Thyroid gland (tissue), 4 donors: ENCODE results near the gene ALDH1L1.

Experiments
- POLR2A ChIP-seq, 2 donors: fragments of 450-650 bp; IDR thresholded peaks; one replicate each; pipeline ENCODE4 v1.6.1; 2017; ENCODE audit warnings: antibody characterized with exemption in 2 of 2, mild to moderate bottlenecking in 2 of 2, moderate library complexity in 1 of 2
- TF ChIP-seq, protein P1 (sequence below), 6 experiments: fragments of 200-600 bp in 3 of 6; fragments of 450-650 bp in 3 of 6; sonication (generic) in 3 of 6; IDR thresholded peaks; one replicate each; pipeline ENCODE4 v1.5.1; 2016 to 2019; ENCODE audit warnings: antibody characterized with exemption in 6 of 6, mild to moderate bottlenecking in 2 of 6, inconsistent platforms in 1 of 6, moderate library complexity in 1 of 6

GRCh38 chr3:126078866-126079265, 101.5 kb downstream of the ALDH1L1 start:
- TF ChIP-seq, protein P1, sequence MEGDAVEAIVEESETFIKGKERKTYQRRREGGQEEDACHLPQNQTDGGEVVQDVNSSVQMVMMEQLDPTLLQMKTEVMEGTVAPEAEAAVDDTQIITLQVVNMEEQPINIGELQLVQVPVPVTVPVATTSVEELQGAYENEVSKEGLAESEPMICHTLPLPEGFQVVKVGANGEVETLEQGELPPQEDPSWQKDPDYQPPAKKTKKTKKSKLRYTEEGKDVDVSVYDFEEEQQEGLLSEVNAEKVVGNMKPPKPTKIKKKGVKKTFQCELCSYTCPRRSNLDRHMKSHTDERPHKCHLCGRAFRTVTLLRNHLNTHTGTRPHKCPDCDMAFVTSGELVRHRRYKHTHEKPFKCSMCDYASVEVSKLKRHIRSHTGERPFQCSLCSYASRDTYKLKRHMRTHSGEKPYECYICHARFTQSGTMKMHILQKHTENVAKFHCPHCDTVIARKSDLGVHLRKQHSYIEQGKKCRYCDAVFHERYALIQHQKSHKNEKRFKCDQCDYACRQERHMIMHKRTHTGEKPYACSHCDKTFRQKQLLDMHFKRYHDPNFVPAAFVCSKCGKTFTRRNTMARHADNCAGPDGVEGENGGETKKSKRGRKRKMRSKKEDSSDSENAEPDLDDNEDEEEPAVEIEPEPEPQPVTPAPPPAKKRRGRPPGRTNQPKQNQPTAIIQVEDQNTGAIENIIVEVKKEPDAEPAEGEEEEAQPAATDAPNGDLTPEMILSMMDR (IDR thresholded peaks at IDR 0.05), result no peak
- no peak for TF ChIP-seq POLR2A (IDR thresholded peaks at IDR 0.05)
